ENCODE measurements around the gene FN1.

Gene FN1

GRCh38 chr2:215382011-215382410 is 53.9 kb downstream of the FN1 start:
- no peak for DNase-seq

GRCh38 chr2:215380699-215381098 is 55.2 kb downstream of the FN1 start:
- DNase-seq, result no peak

GRCh38 chr2:215379948-215380347 is 55.9 kb downstream of the FN1 start:
- no peak for DNase-seq

GRCh38 chr2:215379039-215379438 is 56.8 kb downstream of the FN1 start:
- no peak for DNase-seq

- DNase-seq, result no peak
Observed at GRCh38 chr2:215378045-215378444, 57.8 kb downstream of the FN1 start.

GRCh38 chr2:215377283-215377682 is 58.6 kb downstream of the FN1 start:
- no peak for DNase-seq

- no peak for DNase-seq
Observed at GRCh38 chr2:215376103-215376780, 59.6 kb downstream of the FN1 start.

- no peak for DNase-seq
Observed at GRCh38 chr2:215375467-215375830, 60.4 kb downstream of the FN1 start.

GRCh38 chr2:215374642-215375466 is 61.0 kb downstream of the FN1 start:
- DNase-seq, result no peak

GRCh38 chr2:215374002-215374401 is 61.9 kb downstream of the FN1 start:
- no peak for DNase-seq

GRCh38 chr2:215372968-215373649 is 62.8 kb downstream of the FN1 start:
- no peak for DNase-seq

GRCh38 chr2:215371915-215372897 is 63.7 kb downstream of the FN1 start:
- no peak for DNase-seq

- DNase-seq, result no peak
Observed at GRCh38 chr2:215370112-215370965, 65.5 kb downstream of the FN1 start.

GRCh38 chr2:215369181-215369760 is 66.6 kb downstream of the FN1 start:
- no peak for DNase-seq

GRCh38 chr2:215368493-215368809 is 67.4 kb downstream of the FN1 start:
- no peak for DNase-seq

GRCh38 chr2:215367662-215368492 is 68.0 kb downstream of the FN1 start:
- no peak for DNase-seq

- DNase-seq, result no peak
Observed at GRCh38 chr2:215366440-215367032, 69.3 kb downstream of the FN1 start.

GRCh38 chr2:215365184-215365658 is 70.6 kb downstream of the FN1 start:
- no peak for DNase-seq

- no peak for DNase-seq
Observed at GRCh38 chr2:215364157-215365155, 71.4 kb downstream of the FN1 start.
